ENCODE measurements around the gene PROP1. TPM values are rescaled to one million over a fixed set of nuclear protein-coding genes. Genes with fewer than 3 reads are reported as not detected.
"Not testable (repeated sequence)": the region's sequence is repeated elsewhere in the genome, so short reads cannot be mapped to it uniquely, and the experiment has no call there.

The PROP1 gene
- polyA plus RNA-seq, 4 donors: not detected

- H3K4me3 ChIP-seq (ENCODE audit: low read depth in 1 of 3, low read length in 3 of 3); DNase-seq; H3K36me3 ChIP-seq (ENCODE audit: control insufficient read depth in 3 of 3, insufficient read depth in 2 of 3, low read depth in 1 of 3, low read length in 3 of 3); H3K27ac ChIP-seq (ENCODE audit: low read depth in 1 of 3, low read length in 2 of 3); H3K4me1 ChIP-seq (ENCODE audit: control insufficient read depth in 3 of 3, insufficient read depth in 2 of 3, low read depth in 1 of 3, low read length in 2 of 3); FAIRE-seq; H3K9me3 ChIP-seq (ENCODE audit: control insufficient read depth in 2 of 2, insufficient read depth in 1 of 2, low read depth in 1 of 2, low read length in 1 of 2); H3K27me3 ChIP-seq (ENCODE audit: control insufficient read depth in 3 of 3, insufficient read depth in 3 of 3, low read length in 3 of 3): not testable (repeated sequence)
- WGBS, 3 donors: 72 to 78% (median 77%) methylated on average over 7 to 11 of the region's 12 CpGs
Measured at GRCh38 chr5:177945601-177946283, 50.3 kb downstream of the PROP1 start.

GRCh38 chr5:177945145-177945544, 50.9 kb downstream of the PROP1 start:
- H3K27me3 ChIP-seq (ENCODE audit: control insufficient read depth in 3 of 3, insufficient read depth in 3 of 3, low read length in 3 of 3); H3K27ac ChIP-seq (ENCODE audit: low read depth in 1 of 3, low read length in 2 of 3); FAIRE-seq; H3K36me3 ChIP-seq (ENCODE audit: control insufficient read depth in 3 of 3, insufficient read depth in 2 of 3, low read depth in 1 of 3, low read length in 3 of 3); H3K9me3 ChIP-seq (ENCODE audit: control insufficient read depth in 2 of 2, insufficient read depth in 1 of 2, low read depth in 1 of 2, low read length in 1 of 2); H3K4me3 ChIP-seq (ENCODE audit: low read depth in 1 of 3, low read length in 3 of 3); DNase-seq; H3K4me1 ChIP-seq (ENCODE audit: control insufficient read depth in 3 of 3, insufficient read depth in 2 of 3, low read depth in 1 of 3, low read length in 2 of 3): not testable (repeated sequence)
- WGBS, 3 donors: 87 to 92% (median 90%) methylated on average over 11 to 13 of the region's 13 CpGs

- H3K4me1 ChIP-seq (ENCODE audit: control insufficient read depth in 3 of 3, insufficient read depth in 2 of 3, low read depth in 1 of 3, low read length in 2 of 3); H3K36me3 ChIP-seq (ENCODE audit: control insufficient read depth in 3 of 3, insufficient read depth in 2 of 3, low read depth in 1 of 3, low read length in 3 of 3); H3K27ac ChIP-seq (ENCODE audit: low read depth in 1 of 3, low read length in 2 of 3); H3K9me3 ChIP-seq (ENCODE audit: control insufficient read depth in 2 of 2, insufficient read depth in 1 of 2, low read depth in 1 of 2, low read length in 1 of 2); FAIRE-seq; H3K27me3 ChIP-seq (ENCODE audit: control insufficient read depth in 3 of 3, insufficient read depth in 3 of 3, low read length in 3 of 3): not testable (repeated sequence)
- peak overlapping the region; percentile 7 to 31 (median 30) for H3K4me3 ChIP-seq (ENCODE audit: low read depth in 1 of 3, low read length in 3 of 3)
- peak; percentile 11 to 20 for DNase-seq
- WGBS, 3 donors: 1 to 7% (median 2%) methylated on average over 19 to 48 of the region's 66 CpGs
Measured at GRCh38 chr5:177943805-177944736, 52.0 kb downstream of the PROP1 start.

- 46 to 63% (median 60%) methylated on average over 2 of the region's 3 CpGs for WGBS, 3 donors
- FAIRE-seq; H3K4me3 ChIP-seq (ENCODE audit: low read depth in 1 of 3, low read length in 3 of 3); H3K9me3 ChIP-seq (ENCODE audit: control insufficient read depth in 2 of 2, insufficient read depth in 1 of 2, low read depth in 1 of 2, low read length in 1 of 2); H3K27ac ChIP-seq (ENCODE audit: low read depth in 1 of 3, low read length in 2 of 3); H3K4me1 ChIP-seq (ENCODE audit: control insufficient read depth in 3 of 3, insufficient read depth in 2 of 3, low read depth in 1 of 3, low read length in 2 of 3); H3K36me3 ChIP-seq (ENCODE audit: control insufficient read depth in 3 of 3, insufficient read depth in 2 of 3, low read depth in 1 of 3, low read length in 3 of 3); H3K27me3 ChIP-seq (ENCODE audit: control insufficient read depth in 3 of 3, insufficient read depth in 3 of 3, low read length in 3 of 3); DNase-seq: not testable (repeated sequence)
Measured at GRCh38 chr5:177942896-177943295, 53.1 kb downstream of the PROP1 start.

Other genes starting within 250 kb of the PROP1 start
- gene FAM153A, start 213.3 kb downstream of the PROP1 start, polyA plus RNA-seq: 1 to 10 TPM in 1 of 4 donors, under 1 TPM in 1, not detected in 2; 0.12 to 1.5 TPM
- 1 to 10 TPM in 2 of 4 donors, under 1 TPM in 2; 0.22 to 2.1 (median 0.94) TPM for gene N4BP3, start 117.3 kb upstream of the PROP1 start, polyA plus RNA-seq
- gene RMND5B, start 134.8 kb upstream of the PROP1 start, polyA plus RNA-seq: 10 to 100 TPM; 27.1 to 34.9 (median 28.7) TPM
- 100 to 1,000 TPM in 1 of 4 donors, 10 to 100 TPM in 3; 46.5 to 243 (median 80.3) TPM for gene NHP2, start 157.6 kb upstream of the PROP1 start, polyA plus RNA-seq
- gene GMCL2, start 191.1 kb upstream of the PROP1 start, polyA plus RNA-seq: under 1 TPM in 1 of 4 donors, not detected in 3; 0.03 TPM
- gene HNRNPAB, start 208.3 kb upstream of the PROP1 start, polyA plus RNA-seq: 100 to 1,000 TPM; 110 to 176 (median 160) TPM
- 100 to 1,000 TPM in 3 of 4 donors, 10 to 100 TPM in 1; 57.7 to 145 (median 127) TPM for gene PHYKPL, start 236.6 kb upstream of the PROP1 start, polyA plus RNA-seq